ENCODE data around the gene TMEM171. TPM values are rescaled to one million over a fixed set of nuclear protein-coding genes. Genes with fewer than 3 reads are reported as not detected.

TMEM171 gene
- total and polyA plus RNA-seq, 2 experiments from 2014 or later = 1.9 to 2.9 TPM

- Histone ChIP-seq H3K4me3 (no peak overlapping the region), H4K20me1 (replicated peaks; ENCODE audit: insufficient read depth) (no peaks in the 10 kb centered on the region), H2AFZ (no peak overlapping the region), H3F3A (replicated peaks; ENCODE audit: low read depth) (no peaks in the 10 kb centered on the region; the same call in 1 of the 2 replicates), H3K27me3 (ENCODE audit: insufficient read depth) (peaks cover 18% of the 10 kb centered on the region), H3K9me2 (ENCODE audit: insufficient read depth) (no peaks in the 10 kb centered on the region), H3K36me3 (ENCODE audit: insufficient read depth) (no peaks in the 10 kb centered on the region), H3K27ac (ENCODE audit: low read depth) (no peak overlapping the region), H3K79me2 (replicated peaks; ENCODE audit: insufficient read depth) (no peaks in the 10 kb centered on the region), H3K4me1 (ENCODE audit: insufficient read depth) (peaks cover 5% of the 10 kb centered on the region; the same call in 1 of the 2 replicates), H3K4me2 (no peak overlapping the region)
- Mint-ChIP-seq H3K4me1 (peaks cover 6% of the 10 kb centered on the region), H3K36me3 (ENCODE audit: low read depth) (no peaks in the 10 kb centered on the region; the same call in 2 of the 3 replicates), H3K4me3 (no peak overlapping the region), H3K27me3 (ENCODE audit: insufficient read depth, low read depth, poor library complexity) (peaks cover 7% of the 10 kb centered on the region), H3K9me3 (no peaks in the 10 kb centered on the region), H3K27ac (no peak overlapping the region)
- DNase-seq (ENCODE audit: low spot score) (no peak), ATAC-seq (no peak)
- TF ChIP-seq EZH2 (IDR thresholded peaks at IDR 0.05; ENCODE audit: low read depth, unreplicated experiment) = no peak
- no peak for TF ChIP-seq ZNF462 (CRISPR knock-in tag; IDR thresholded peaks at IDR 0.05)
- no peak for TF ChIP-seq ETS1 (IDR thresholded peaks at IDR 0.05)
- no peak for TF ChIP-seq EZH2phosphoT487 (IDR thresholded peaks at IDR 0.05; ENCODE audit: unreplicated experiment)
- TF ChIP-seq ZNF331 (CRISPR knock-in tag; IDR thresholded peaks at IDR 0.05; ENCODE audit: low read depth) = no peak
- TF ChIP-seq POLR2AphosphoS5 (IDR thresholded peaks at IDR 0.05; ENCODE audit: low read depth) = no peak
- TF ChIP-seq NANOG (IDR thresholded peaks at IDR 0.05; ENCODE audit: borderline replicate concordance) = no peak
- no peak for TF ChIP-seq JUNB (IDR thresholded peaks at IDR 0.05; ENCODE audit: unreplicated experiment)
- no peak for TF ChIP-seq CREB1 (CRISPR knock-in tag; IDR thresholded peaks at IDR 0.05; ENCODE audit: low read depth)
- no peak for TF ChIP-seq STAT1 (IDR thresholded peaks at IDR 0.05; ENCODE audit: unreplicated experiment)
- TF ChIP-seq CTCF (conservative IDR thresholded peaks at IDR 0.05; ENCODE audit: low read depth in 2 of 2) = no peak
- no peak for TF ChIP-seq ZNF114 (CRISPR knock-in tag; IDR thresholded peaks at IDR 0.05)
- TF ChIP-seq REST (IDR thresholded peaks at IDR 0.05; ENCODE audit: unreplicated experiment) = no peak
Measured at GRCh38 chr5:73114044-73114688, 6.2 kb upstream of the TMEM171 start.
